Fibroblast of pulmonary artery (primary cell): ENCODE results near the gene PHF19.

ENCODE experiments used
- DNase-seq: peaks from one replicate; pipeline ENCODE4 v3.0.0-alpha.2; 2010; ENCODE audit warnings: low read depth
- H3K4me3 ChIP-seq: replicated peaks from 2 replicates; pipeline ENCODE4 v1.5.1; 2011; ENCODE audit warnings: low read depth, mild to moderate bottlenecking, control low read depth, low read length, moderate library complexity
- TF ChIP-seq, protein P1 (sequence below): IDR thresholded peaks from 2 replicates; pipeline ENCODE4 v1.5.1; 2011; ENCODE audit warnings: mild to moderate bottlenecking, control low read depth, low read length, inconsistent platforms; ENCODE audit errors: missing control alignments

Gene PHF19

DNA sequence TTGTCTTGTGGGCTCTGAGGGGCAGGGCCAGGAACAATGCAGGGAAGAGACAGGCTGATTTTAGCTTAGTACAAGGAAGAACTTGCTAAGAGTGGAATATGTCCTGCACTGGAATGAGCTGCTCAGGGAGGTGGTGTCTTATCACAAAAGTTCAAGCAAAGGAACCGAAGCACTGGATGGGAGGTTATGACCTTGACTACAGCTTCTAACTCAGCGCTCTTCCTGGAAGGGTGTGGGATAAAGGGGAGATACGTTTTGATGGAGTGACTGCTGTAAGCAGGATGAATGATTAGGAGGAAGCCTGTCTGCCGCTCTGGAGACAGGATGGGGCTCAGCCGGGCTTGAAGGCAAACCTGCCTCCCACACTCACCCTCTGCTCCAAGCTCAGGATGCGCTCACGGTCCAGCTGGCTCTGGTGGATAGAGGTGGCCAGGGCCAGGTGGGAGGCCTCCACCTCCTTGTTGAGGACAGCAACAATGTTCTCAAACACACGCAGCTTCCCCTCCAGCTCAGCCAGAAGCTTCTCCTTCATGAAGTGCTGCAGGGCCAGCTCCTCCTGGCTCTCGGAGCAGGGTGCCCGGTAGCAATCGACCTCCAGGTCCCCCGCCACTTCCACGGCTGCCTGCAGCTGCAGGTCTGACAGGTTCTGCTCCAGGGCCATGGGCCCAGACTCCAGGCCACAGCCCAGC is 36.1 kb upstream of the PHF19 start:
- no peak overlapping the region for H3K4me3 ChIP-seq
- DNase-seq: no peak
- TF ChIP-seq, protein P1, sequence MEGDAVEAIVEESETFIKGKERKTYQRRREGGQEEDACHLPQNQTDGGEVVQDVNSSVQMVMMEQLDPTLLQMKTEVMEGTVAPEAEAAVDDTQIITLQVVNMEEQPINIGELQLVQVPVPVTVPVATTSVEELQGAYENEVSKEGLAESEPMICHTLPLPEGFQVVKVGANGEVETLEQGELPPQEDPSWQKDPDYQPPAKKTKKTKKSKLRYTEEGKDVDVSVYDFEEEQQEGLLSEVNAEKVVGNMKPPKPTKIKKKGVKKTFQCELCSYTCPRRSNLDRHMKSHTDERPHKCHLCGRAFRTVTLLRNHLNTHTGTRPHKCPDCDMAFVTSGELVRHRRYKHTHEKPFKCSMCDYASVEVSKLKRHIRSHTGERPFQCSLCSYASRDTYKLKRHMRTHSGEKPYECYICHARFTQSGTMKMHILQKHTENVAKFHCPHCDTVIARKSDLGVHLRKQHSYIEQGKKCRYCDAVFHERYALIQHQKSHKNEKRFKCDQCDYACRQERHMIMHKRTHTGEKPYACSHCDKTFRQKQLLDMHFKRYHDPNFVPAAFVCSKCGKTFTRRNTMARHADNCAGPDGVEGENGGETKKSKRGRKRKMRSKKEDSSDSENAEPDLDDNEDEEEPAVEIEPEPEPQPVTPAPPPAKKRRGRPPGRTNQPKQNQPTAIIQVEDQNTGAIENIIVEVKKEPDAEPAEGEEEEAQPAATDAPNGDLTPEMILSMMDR: no peak

DNA sequence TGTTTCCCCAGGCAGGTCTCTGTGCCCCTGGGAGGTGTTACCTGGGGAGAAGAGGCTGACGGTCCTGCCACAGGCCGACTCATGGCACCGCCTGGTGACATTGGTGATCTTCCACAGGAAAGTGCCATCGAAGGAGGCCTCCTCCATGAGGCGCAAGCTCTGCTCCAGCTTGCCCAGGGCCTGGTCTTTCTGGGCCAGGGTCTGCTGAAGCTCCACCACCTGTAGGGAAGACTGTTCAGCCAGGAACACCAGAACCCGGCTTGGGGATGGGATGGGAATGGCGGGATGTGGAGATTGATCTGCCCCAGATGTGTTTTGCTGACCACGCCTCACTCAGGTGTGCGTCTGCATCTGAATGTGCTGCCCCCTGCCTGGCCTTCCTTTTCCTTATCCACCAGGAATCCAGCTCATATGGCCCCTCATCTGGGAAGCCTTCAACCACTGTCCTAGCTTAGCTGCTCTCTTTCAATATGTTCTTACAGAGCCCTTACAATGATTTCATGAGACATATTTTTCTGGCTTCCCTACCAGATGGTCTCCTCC is 34.4 kb upstream of the PHF19 start:
- H3K4me3 ChIP-seq: no peak overlapping the region
- TF ChIP-seq, protein P1: no peak
- DNase-seq: no peak

DNA sequence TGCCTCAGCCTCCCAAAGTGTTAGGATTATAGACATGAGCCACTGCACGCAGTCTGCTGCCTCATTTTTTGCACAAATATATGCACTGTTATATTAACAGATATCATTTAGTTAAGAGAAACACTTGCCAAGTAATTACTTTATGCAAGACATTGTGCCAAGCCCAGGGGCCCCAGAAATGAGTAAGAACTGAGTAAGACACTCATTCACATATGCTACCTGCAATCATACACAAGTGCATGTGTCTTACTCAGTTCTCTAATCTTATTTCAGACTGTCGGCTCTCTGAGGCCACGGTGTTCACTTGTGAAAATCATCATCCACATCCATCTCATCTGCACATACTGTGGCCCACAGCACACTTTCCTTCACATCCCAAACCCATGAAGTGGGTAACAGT is 33.7 kb upstream of the PHF19 start:
- no peak for DNase-seq
- H3K4me3 ChIP-seq: no peak overlapping the region
- TF ChIP-seq, protein P1: no peak

DNA sequence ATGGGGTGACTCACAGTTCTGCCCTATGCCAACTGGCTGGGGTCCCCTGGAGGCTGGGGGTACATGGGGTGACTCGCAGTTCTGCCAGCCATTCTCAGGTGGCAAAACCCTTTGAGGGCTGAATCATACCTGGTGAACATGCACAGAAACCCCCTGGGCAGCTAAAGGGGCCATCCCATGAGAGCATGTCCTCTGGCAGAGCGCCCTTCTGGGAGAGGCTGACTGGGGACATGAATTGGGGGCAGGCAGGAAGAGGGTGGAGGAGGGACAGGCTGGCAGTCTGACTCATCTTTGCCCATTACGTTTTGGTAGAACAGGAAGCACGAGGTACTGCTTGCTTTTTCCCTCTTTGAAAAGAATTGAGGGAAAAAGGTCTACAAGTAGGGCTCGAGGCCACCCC is 32.9 kb upstream of the PHF19 start:
- TF ChIP-seq, protein P1: no peak
- no peak for DNase-seq
- H3K4me3 ChIP-seq: no peak overlapping the region

GRCh38 chr9:120905315-120906164 is 28.6 kb upstream of the PHF19 start:
- TF ChIP-seq, protein P1: no peak
- no peak for DNase-seq

GRCh38 chr9:120904978-120905301 is 28.0 kb upstream of the PHF19 start:
- TF ChIP-seq, protein P1: no peak
- no peak for DNase-seq
- no peak overlapping the region for H3K4me3 ChIP-seq

More at GRCh38 chr9:120905315-120906164, 28.6 kb upstream of the PHF19 start:
- H3K4me3 ChIP-seq: no peak overlapping the region
